K562 (cell line): ENCODE results near the gene RBMS1. TPM values are rescaled to one million over a fixed set of nuclear protein-coding genes. Genes with fewer than 3 reads are reported as not detected.

ENCODE experiments used
- ATAC-seq: fragments of 200-7000 bp; cut with Tn5 transposase; 3 replicates; pipeline ENCODE4 v1.9.1; 2020; ENCODE audit warnings: moderate library complexity
- BruUV-seq: library from RNA; stranded (reverse); fragments of 400-500 nt; replicated peaks from 2 replicates; lab custom pipeline; 2021; lab: Mats Ljungman, UMichigan
- CTCF ChIA-PET: fragments of 300-600 bp; formaldehyde crosslinking; extraction: SDS; loops from one replicate; lab custom pipeline; 2021; ENCODE audit warnings: low intra/inter-chr PET ratio; lab: Yijun Ruan, JAX
- POLR2A ChIA-PET: fragments of 300-600, 350-650 bp; sonication (Branson Sonifier 250); formaldehyde crosslinking; extraction: SDS; loops from one replicate; lab custom pipeline; 2021; ENCODE audit warnings: antibody characterized with exemption, inconsistent platforms; lab: Yijun Ruan, JAX
- DNase-seq, 4 experiments: peaks; one replicate each; pipeline versions ENCODE4 v3.0.0 to v3.0.0-alpha.2; 2011 to 2018; ENCODE audit warnings: low spot score in 3 of 4, mixed read lengths in 3 of 4; ENCODE audit errors: extremely low read depth in 1 of 4
- FAIRE-seq: peaks from 2 replicates; lab custom pipeline; 2011; peaks lifted over from hg19 to GRCh38; lab: Jason Lieb, UNC
- H2AFZ ChIP-seq: 2 replicates; pipeline ENCODE4 v1.6.0; 2011; ENCODE audit warnings: low read depth, low read length, control low read depth, inconsistent platforms
- H3K27ac ChIP-seq: fragments of 200-600 bp; 3 replicates; pipeline ENCODE4 v1.8.0; 2011; ENCODE audit warnings: low read depth, mild to moderate bottlenecking, control low read depth, inconsistent platforms, low read length, moderate library complexity, mixed read lengths; ENCODE audit errors: extremely low read depth
- H3K27me3 ChIP-seq, 2 experiments: fragments of 300-600 bp in 1 of 2; 2 replicates in 1 of 2; 3 replicates in 1 of 2; pipeline versions ENCODE4 v1.6.0 to v1.8.0; 2011; ENCODE audit warnings: inconsistent platforms in 2 of 2, low read length in 2 of 2, mild to moderate bottlenecking in 1 of 2, mixed read lengths in 1 of 2, moderate library complexity in 1 of 2; ENCODE audit not compliant: control insufficient read depth in 2 of 2, insufficient read depth in 2 of 2
- H3K36me3 ChIP-seq: fragments of 300-600 bp; 3 replicates; pipeline ENCODE4 v1.8.0; 2011; ENCODE audit warnings: mild to moderate bottlenecking, low read length, inconsistent platforms; ENCODE audit not compliant: control insufficient read depth, insufficient read depth
- H3K4me1 ChIP-seq, 2 experiments: fragments of 200-600 bp in 1 of 2; replicated peaks in 1 of 2; 2 replicates in 1 of 2; 3 replicates in 1 of 2; pipeline versions ENCODE4 v1.5.1 to v1.8.0; 2011; ENCODE audit warnings: inconsistent platforms in 2 of 2, low read length in 2 of 2, mild to moderate bottlenecking in 1 of 2, mixed read lengths in 1 of 2, moderate library complexity in 1 of 2; ENCODE audit not compliant: control insufficient read depth in 2 of 2, insufficient read depth in 2 of 2
- H3K4me2 ChIP-seq: 2 replicates; pipeline ENCODE4 v1.6.1; 2011; ENCODE audit warnings: low read length, control low read depth, inconsistent platforms, mixed read lengths; ENCODE audit not compliant: insufficient read depth
- H3K4me3 ChIP-seq: fragments of 200-600 bp; sonication (generic), shearing (Covaris generic); 2 replicates; pipeline ENCODE4 v1.5.1; 2016; ENCODE audit warnings: control low read depth, inconsistent platforms
- H3K79me2 ChIP-seq: fragments of 200-600 bp; 3 replicates; pipeline ENCODE4 v1.8.0; 2011; ENCODE audit warnings: low read length, inconsistent platforms; ENCODE audit not compliant: control insufficient read depth, insufficient read depth
- H3K9ac ChIP-seq, 2 experiments: 2 replicates each; pipeline versions ENCODE4 v1.6.0 to v1.6.1; 2011; ENCODE audit warnings: low read depth in 2 of 2, low read length in 2 of 2, control low read depth in 1 of 2, inconsistent platforms in 1 of 2, mild to moderate bottlenecking in 1 of 2, mixed read lengths in 1 of 2; ENCODE audit not compliant: insufficient read depth in 1 of 2
- H3K9me1 ChIP-seq: one replicate; pipeline ENCODE4 v1.6.0; 2011; ENCODE audit warnings: inconsistent platforms, mild to moderate bottlenecking, low read length, moderate library complexity; ENCODE audit not compliant: control insufficient read depth, insufficient read depth
- H3K9me3 ChIP-seq: replicated peaks from 2 replicates; pipeline ENCODE4 v1.5.1; 2011; ENCODE audit warnings: low read depth, low read length, inconsistent platforms; ENCODE audit not compliant: control insufficient read depth, insufficient read depth
- H4K20me1 ChIP-seq: replicated peaks from 2 replicates; pipeline ENCODE4 v1.6.1; 2011; ENCODE audit warnings: low read length, inconsistent platforms, mixed read lengths; ENCODE audit not compliant: control insufficient read depth, insufficient read depth
- C11orf30 ChIP-seq: fragments of 450-650 bp; IDR thresholded peaks from 2 replicates; pipeline ENCODE4 v1.6.1; 2016; ENCODE audit warnings: low read depth, mild to moderate bottlenecking
- DIDO1 ChIP-seq: fragments of 450-650 bp; IDR thresholded peaks from 2 replicates; pipeline ENCODE4 v1.6.1; 2016; ENCODE audit warnings: low read depth, missing biosample characterization, missing genetic modification characterization
- E2F3 ChIP-seq: fragments of 250-450 bp; sonication (Bioruptor Pico); IDR thresholded peaks from 2 replicates; pipeline ENCODE4 v1.4.0; 2020; ENCODE audit warnings: mild to moderate bottlenecking
- EP300 ChIP-seq: IDR thresholded peaks from 2 replicates; pipeline ENCODE4 v1.6.1; 2012; ENCODE audit warnings: low read length, improper control_type of control experiment
- ETV6 ChIP-seq, 3 experiments: fragments of 150-350 bp in 1 of 3; sonication (generic) in 1 of 3; formaldehyde crosslinking in 1 of 3; IDR thresholded peaks; 2 replicates each; pipeline versions ENCODE4 v1.6.1 to v1.8.0; 2014 to 2022; ENCODE audit warnings: borderline replicate concordance in 2 of 3, low read depth in 2 of 3, antibody characterized with exemption in 1 of 3, low read length in 1 of 3, mild to moderate bottlenecking in 1 of 3, missing genetic modification reagents in 1 of 3
- HINFP ChIP-seq: fragments of 450-650 bp; conservative IDR thresholded peaks from 2 replicates; pipeline ENCODE4 v1.6.1; 2016; ENCODE audit warnings: missing genetic modification characterization, low read depth, mild to moderate bottlenecking, control low read depth, missing compliant biosample characterization
- MEIS2 ChIP-seq: fragments of 450-650 bp; IDR thresholded peaks from 2 replicates; pipeline ENCODE4 v1.6.1; 2014; ENCODE audit warnings: mild to moderate bottlenecking; ENCODE audit not compliant: partially characterized antibody
- NR2C2 ChIP-seq, 2 experiments: fragments of 200-800 bp in 1 of 2; sonication (Bioruptor generic) in 1 of 2; sonication (generic) in 1 of 2; formaldehyde crosslinking in 1 of 2; IDR thresholded peaks; 2 replicates each; pipeline versions ENCODE4 v1.6.1 to v1.8.0; 2016 to 2022; ENCODE audit warnings: mild to moderate bottlenecking in 1 of 2, missing compliant biosample characterization in 1 of 2, missing genetic modification characterization in 1 of 2, missing genetic modification reagents in 1 of 2
- NRF1 ChIP-seq, 2 experiments: fragments of 450-650 bp; IDR thresholded peaks in 1 of 2; conservative IDR thresholded peaks in 1 of 2; 2 replicates each; pipeline ENCODE4 v1.6.1; 2014; ENCODE audit warnings: mild to moderate bottlenecking in 2 of 2
- PRMT5 ChIP-seq: sonication (generic); formaldehyde crosslinking; IDR thresholded peaks from 2 replicates; pipeline ENCODE4 v1.5.0; 2020; ENCODE audit warnings: missing genetic modification reagents
- SMARCA4 ChIP-seq: fragments of 450-650 bp; IDR thresholded peaks from 2 replicates; pipeline ENCODE4 v1.6.1; 2016
- ZFP1 ChIP-seq: fragments of 450-650 bp; formaldehyde crosslinking; IDR thresholded peaks from 2 replicates; pipeline ENCODE4 v1.4.0; 2020; ENCODE audit warnings: mild to moderate bottlenecking, mixed read lengths
- ZNF318 ChIP-seq, 2 experiments: fragments of 450-650 bp; IDR thresholded peaks; 2 replicates each; pipeline ENCODE4 v1.6.1; 2016; ENCODE audit warnings: mild to moderate bottlenecking in 2 of 2, borderline replicate concordance in 1 of 2, low read depth in 1 of 2, moderate library complexity in 1 of 2
- WGBS: fragments of 100-300 bp; shearing (Covaris generic); methylation state at CpG from one replicate; pipeline ENCODE4 v1.1.6; 2016; ENCODE audit warnings: low coverage, mixed read lengths; ENCODE audit not compliant: insufficient coverage; ENCODE audit errors: missing lambda C conversion rate; 5-methylcytosine and 5-hydroxymethylcytosine counted together
- in situ Hi-C: fragments of 300-500 bp; cut with MboI; formaldehyde crosslinking; loops from 4 replicates; pipeline ENCODE4 v1.15.0; 2018; ENCODE audit warnings: inconsistent platforms, mixed read lengths
- intact Hi-C: fragments of 100-400 bp; cut with micrococcal nuclease; formaldehyde crosslinking; loops from 2 replicates; pipeline ENCODE4 v1.14.2; 2022
- polyA plus RNA-seq, 8 experiments: library from polyadenylated mRNA; depleted of rRNA in 4 of 8; stranded (reverse) in 5 of 8; unstranded in 3 of 8; fragments of >200 nt; fragmentation: Nextera tagmentation in 2 of 8; fragmentation: Illumina TruSeq in 1 of 8; extraction: Ambion mirVana in 2 of 8; extraction: Trizol in 1 of 8; gene quantifications; 2 replicates each; pipeline versions ENCODE4 v1.2.1 to v1.2.3, GENCODE V29; 2011 to 2014; ENCODE audit warnings: inconsistent platforms in 1 of 8, missing spikeins in 1 of 8
- total RNA-seq, 7 experiments: library from RNA; depleted of rRNA in 6 of 7; stranded (reverse); fragments of >200 nt in 6 of 7; fragmentation: Illumina TruSeq in 2 of 7; extraction: Trizol in 2 of 7; gene quantifications; 2 replicates each; pipeline versions ENCODE4 v1.2.1 to v1.2.3, GENCODE V29; 2011 to 2021; ENCODE audit warnings: low replicate concordance in 1 of 7

The RBMS1 gene
- total and polyA plus RNA-seq, 9 of the 15 experiments (the other 6 are each of a cell fraction or from before 2014, with no cell fraction given), result 0.04 to 0.31 (median 0.09) TPM; not detected in 6

DNA sequence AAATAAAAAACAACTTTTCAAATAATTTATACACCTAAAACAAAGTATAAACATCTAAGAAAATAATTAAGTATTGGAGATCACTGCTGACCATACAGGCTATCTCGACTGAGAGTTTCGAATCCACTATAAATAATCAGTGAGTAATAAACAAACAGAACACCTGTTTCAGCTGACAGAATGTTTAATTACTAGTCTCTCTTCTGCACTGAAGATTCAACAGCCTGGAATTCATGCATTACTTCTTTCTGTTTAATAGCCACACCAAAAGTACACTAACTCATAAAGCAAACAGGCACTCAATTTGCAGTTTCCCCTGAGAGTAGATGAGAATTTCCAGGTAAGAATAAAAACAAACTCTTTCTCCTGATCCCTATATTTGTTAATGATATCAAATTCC lies 138.5 kb downstream of the RBMS1 start:
- no TSS peak for BruUV-seq
- FAIRE-seq (no peak), DNase-seq (no peak), ATAC-seq (no peak)
- Histone ChIP-seq H3K4me3 (no peak overlapping the region), H3K79me2 (no peaks in the 10 kb centered on the region), H4K20me1 (no peaks in the 10 kb centered on the region), H3K27ac (no peak overlapping the region), H3K4me1 (no peaks in the 10 kb centered on the region), H2AFZ (no peak overlapping the region), H3K9ac (no peak overlapping the region), H3K9me3 (no peaks in the 10 kb centered on the region), H3K27me3 (no peaks in the 10 kb centered on the region), H3K4me2 (no peak overlapping the region), H3K36me3 (no peaks in the 10 kb centered on the region), H3K9me1 (no peaks in the 10 kb centered on the region)
- 0% methylated on average over 2 of the region's 2 CpGs for WGBS
- POLR2A ChIA-PET, result interaction anchor here (0.6 kb wide), 1 partner anchor 1838 kb away, joined by 3 read pairs; no protein-coding TSS in a partner anchor
- CTCF ChIA-PET, result no interaction called here
- in situ Hi-C loops, result no loop called here
- intact Hi-C loops, result no loop called here
- no peak for TF ChIP-seq PRMT5 (CRISPR knock-in tag)
- TF ChIP-seq NRF1 (conservative IDR thresholded peaks at IDR 0.05 in 1 of 2, IDR thresholded peaks at IDR 0.05 in 1 of 2), result no peak
- TF ChIP-seq MEIS2, result no peak
- TF ChIP-seq ZNF318 (IDR thresholded peaks at IDR 0.05; ENCODE audit: borderline replicate concordance in 1 of 2, low read depth in 1 of 2), result no peak
- no peak for TF ChIP-seq SMARCA4
- no peak for TF ChIP-seq HINFP
- no peak for TF ChIP-seq ZFP1 (CRISPR knock-in tag)
- no peak for TF ChIP-seq E2F3 (CRISPR knock-in tag)
- TF ChIP-seq DIDO1, result no peak
- no peak for TF ChIP-seq EP300
- no peak for TF ChIP-seq ETV6 (IDR thresholded peaks at IDR 0.05; ENCODE audit: borderline replicate concordance in 1 of 2, low read depth in 2 of 2, low read length in 1 of 2)
- TF ChIP-seq ETV6 (CRISPR knock-in tag; IDR thresholded peaks at IDR 0.05; ENCODE audit: borderline replicate concordance), result no peak
- no peak for TF ChIP-seq C11orf30
- TF ChIP-seq NR2C2 (CRISPR knock-in tag; IDR thresholded peaks at IDR 0.05), result no peak
- TF ChIP-seq NR2C2 (tag; IDR thresholded peaks at IDR 0.05), result no peak
